Measurements from ENCODE around the gene NEAT1. TPM values are rescaled to one million over a fixed set of nuclear protein-coding genes. Genes with fewer than 3 reads are reported as not detected.
A peak's percentile ranks its signal among the peaks of the same experiment; 100 is the strongest.

Gene NEAT1
- total RNA-seq, 1 donor from 2014 or later, result 333 TPM

- peak overlapping the region; percentile 80 for H3K27ac Mint-ChIP-seq (ENCODE audit: unreplicated experiment)
- H3K36me3 Mint-ChIP-seq (ENCODE audit: low read depth), result peaks cover 28% of the 10 kb centered on the region
- no peak overlapping the region for H3K4me3 Mint-ChIP-seq (ENCODE audit: unreplicated experiment)
- TF ChIP-seq, protein P1, sequence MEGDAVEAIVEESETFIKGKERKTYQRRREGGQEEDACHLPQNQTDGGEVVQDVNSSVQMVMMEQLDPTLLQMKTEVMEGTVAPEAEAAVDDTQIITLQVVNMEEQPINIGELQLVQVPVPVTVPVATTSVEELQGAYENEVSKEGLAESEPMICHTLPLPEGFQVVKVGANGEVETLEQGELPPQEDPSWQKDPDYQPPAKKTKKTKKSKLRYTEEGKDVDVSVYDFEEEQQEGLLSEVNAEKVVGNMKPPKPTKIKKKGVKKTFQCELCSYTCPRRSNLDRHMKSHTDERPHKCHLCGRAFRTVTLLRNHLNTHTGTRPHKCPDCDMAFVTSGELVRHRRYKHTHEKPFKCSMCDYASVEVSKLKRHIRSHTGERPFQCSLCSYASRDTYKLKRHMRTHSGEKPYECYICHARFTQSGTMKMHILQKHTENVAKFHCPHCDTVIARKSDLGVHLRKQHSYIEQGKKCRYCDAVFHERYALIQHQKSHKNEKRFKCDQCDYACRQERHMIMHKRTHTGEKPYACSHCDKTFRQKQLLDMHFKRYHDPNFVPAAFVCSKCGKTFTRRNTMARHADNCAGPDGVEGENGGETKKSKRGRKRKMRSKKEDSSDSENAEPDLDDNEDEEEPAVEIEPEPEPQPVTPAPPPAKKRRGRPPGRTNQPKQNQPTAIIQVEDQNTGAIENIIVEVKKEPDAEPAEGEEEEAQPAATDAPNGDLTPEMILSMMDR (IDR thresholded peaks at IDR 0.05), result no peak
- peaks cover 71% of the 10 kb centered on the region for H3K4me1 Mint-ChIP-seq (ENCODE audit: low read depth)
- H3K27me3 Mint-ChIP-seq (ENCODE audit: low read depth), result no peaks in the 10 kb centered on the region
- no peaks in the 10 kb centered on the region for H3K9me3 Mint-ChIP-seq (ENCODE audit: low read depth)
- no peak for DNase-seq (ENCODE audit: low spot score)
Observed at GRCh38 chr11:65444314-65445051, 21.9 kb downstream of the NEAT1 start.

GRCh38 chr11:65445101-65445603 is 22.6 kb downstream of the NEAT1 start:
- no peak overlapping the region for H3K4me3 Mint-ChIP-seq (ENCODE audit: unreplicated experiment)
- peaks cover 65% of the 10 kb centered on the region for H3K4me1 Mint-ChIP-seq (ENCODE audit: low read depth)
- peak overlapping the region; percentile 80 for H3K27ac Mint-ChIP-seq (ENCODE audit: unreplicated experiment)
- TF ChIP-seq, protein P1 (IDR thresholded peaks at IDR 0.05), result no peak
- no peaks in the 10 kb centered on the region for H3K9me3 Mint-ChIP-seq (ENCODE audit: low read depth)
- peaks cover 24% of the 10 kb centered on the region for H3K36me3 Mint-ChIP-seq (ENCODE audit: low read depth)
- no peaks in the 10 kb centered on the region for H3K27me3 Mint-ChIP-seq (ENCODE audit: low read depth)
- no peak for DNase-seq (ENCODE audit: low spot score)

DNA sequence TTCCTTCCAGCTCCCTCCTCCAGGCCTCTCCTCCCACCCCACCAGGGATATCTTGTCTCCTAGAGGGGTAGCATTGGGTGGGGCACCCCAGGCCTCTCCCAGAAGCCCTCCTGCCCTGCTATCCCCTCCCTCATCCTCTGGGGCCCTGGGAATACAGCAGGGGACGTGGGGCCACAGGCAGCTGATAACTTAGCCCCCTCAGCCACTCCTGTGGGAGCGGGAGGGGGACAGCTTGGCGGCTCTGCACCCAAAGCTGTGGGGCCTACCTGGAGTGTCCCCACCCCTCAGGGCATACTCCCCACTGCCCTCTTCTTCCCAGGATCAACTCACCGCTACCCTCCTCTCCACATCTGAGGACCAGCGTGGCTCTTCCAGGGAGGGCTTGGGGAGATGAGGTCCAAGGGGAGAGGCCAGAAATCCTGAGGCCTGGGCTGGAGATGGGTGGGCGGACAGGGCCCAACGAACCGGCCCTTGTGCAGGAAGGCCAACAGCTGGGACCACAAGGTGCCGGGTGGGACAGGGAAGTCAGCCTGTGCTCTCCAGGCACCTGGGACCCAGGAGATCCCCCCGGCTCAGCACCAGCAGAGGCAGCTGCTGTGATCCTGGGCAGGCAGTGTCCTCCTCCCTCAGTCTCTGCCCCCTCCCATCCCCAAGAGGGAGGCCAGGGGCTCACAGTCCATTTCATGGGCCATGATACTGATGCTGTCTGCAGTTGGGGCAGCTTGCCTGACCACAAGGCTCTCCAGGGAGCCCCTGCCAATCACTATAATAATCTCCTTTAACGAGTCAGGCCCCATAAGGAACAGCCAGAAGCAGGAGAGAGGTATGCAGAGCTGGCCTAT is 23.2 kb downstream of the NEAT1 start:
- H3K4me1 Mint-ChIP-seq (ENCODE audit: low read depth), result peaks cover 59% of the 10 kb centered on the region
- TF ChIP-seq, protein P1 (IDR thresholded peaks at IDR 0.05), result no peak
- no peaks in the 10 kb centered on the region for H3K27me3 Mint-ChIP-seq (ENCODE audit: low read depth)
- no peaks in the 10 kb centered on the region for H3K9me3 Mint-ChIP-seq (ENCODE audit: low read depth)
- no peak overlapping the region for H3K4me3 Mint-ChIP-seq (ENCODE audit: unreplicated experiment)
- H3K36me3 Mint-ChIP-seq (ENCODE audit: low read depth), result peaks cover 21% of the 10 kb centered on the region
- DNase-seq (ENCODE audit: low spot score), result peak; percentile 83
- H3K27ac Mint-ChIP-seq (ENCODE audit: unreplicated experiment), result peak overlapping the region; percentile 85

DNA sequence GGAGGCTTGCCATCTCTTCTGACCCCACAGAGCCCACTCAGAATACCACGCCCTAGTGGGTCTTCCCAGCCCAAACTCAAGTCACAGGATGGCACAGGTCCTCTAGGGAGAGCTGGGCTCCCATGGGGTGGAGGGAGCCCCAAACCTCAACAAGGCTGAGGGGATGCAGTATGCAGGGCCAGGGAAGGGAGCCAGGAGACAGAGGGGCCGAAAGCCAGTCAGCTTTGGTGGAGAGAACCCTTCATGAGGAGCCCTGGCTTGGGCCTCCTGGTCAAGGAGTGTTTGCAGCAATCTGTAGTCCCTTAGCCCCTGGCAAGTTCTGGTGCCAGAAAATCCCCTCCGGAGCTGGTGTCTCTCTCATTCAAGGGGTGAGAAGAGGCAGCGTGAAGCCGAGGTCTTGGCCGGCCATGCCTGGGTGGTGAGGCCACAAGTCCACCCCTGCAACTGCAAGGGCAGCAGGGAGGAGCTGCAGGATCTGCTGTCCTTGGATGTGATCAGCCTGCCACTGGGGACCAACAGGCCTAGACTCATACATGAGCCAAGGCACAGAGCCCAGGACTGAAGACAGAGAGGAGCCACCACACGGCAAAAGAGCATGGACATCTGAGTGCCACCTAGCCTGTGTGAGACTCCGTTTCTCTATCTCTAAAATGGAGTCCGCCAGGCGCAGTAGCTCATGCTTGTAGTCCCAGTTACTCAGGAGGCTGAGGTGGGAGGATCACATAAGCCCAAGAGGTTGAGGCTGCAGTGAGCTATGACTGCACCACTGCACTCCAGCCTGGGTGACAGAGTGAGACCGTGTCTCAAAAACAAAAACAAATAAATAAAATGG is 24.1 kb downstream of the NEAT1 start:
- Mint-ChIP-seq H3K4me3 (ENCODE audit: unreplicated experiment) (no peak overlapping the region), H3K27me3 (ENCODE audit: low read depth) (no peaks in the 10 kb centered on the region), H3K4me1 (ENCODE audit: low read depth) (peaks cover 53% of the 10 kb centered on the region), H3K36me3 (ENCODE audit: low read depth) (peaks cover 18% of the 10 kb centered on the region), H3K9me3 (ENCODE audit: low read depth) (no peaks in the 10 kb centered on the region), H3K27ac (ENCODE audit: unreplicated experiment) (peak overlapping the region; percentile 85)
- DNase-seq (ENCODE audit: low spot score), result peak; percentile 74
- TF ChIP-seq, protein P1 (IDR thresholded peaks at IDR 0.05), result no peak

DNA sequence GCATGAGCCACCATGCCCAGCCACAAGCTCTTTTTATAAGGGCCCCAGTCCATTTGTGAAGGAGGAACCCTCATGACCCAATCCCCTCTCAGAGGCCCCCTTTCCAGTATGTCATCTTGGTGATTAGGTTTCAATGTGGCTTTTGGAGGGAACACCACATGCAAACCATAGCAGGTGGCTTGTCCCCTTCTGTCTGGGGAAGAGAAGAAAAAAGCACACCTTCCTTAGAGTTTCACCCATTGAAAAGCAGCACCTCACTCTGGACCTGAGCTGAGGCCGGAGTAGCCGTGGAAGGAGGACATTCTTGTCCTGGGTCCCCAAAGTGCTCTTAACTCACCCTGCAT is 25.4 kb downstream of the NEAT1 start:
- TF ChIP-seq, protein P1 (IDR thresholded peaks at IDR 0.05), result no peak
- peaks cover 51% of the 10 kb centered on the region for H3K4me1 Mint-ChIP-seq (ENCODE audit: low read depth)
- no peaks in the 10 kb centered on the region for H3K27me3 Mint-ChIP-seq (ENCODE audit: low read depth)
- no peaks in the 10 kb centered on the region for H3K9me3 Mint-ChIP-seq (ENCODE audit: low read depth)
- H3K27ac Mint-ChIP-seq (ENCODE audit: unreplicated experiment), result peak overlapping the region; percentile 85
- peaks cover 15% of the 10 kb centered on the region for H3K36me3 Mint-ChIP-seq (ENCODE audit: low read depth)
- H3K4me3 Mint-ChIP-seq (ENCODE audit: unreplicated experiment), result no peak overlapping the region
- DNase-seq (ENCODE audit: low spot score), result no peak
